ENCODE data around the gene EIF5A.
A peak's percentile ranks its signal among the peaks of the same experiment; 100 is the strongest.

Gene EIF5A

DNA sequence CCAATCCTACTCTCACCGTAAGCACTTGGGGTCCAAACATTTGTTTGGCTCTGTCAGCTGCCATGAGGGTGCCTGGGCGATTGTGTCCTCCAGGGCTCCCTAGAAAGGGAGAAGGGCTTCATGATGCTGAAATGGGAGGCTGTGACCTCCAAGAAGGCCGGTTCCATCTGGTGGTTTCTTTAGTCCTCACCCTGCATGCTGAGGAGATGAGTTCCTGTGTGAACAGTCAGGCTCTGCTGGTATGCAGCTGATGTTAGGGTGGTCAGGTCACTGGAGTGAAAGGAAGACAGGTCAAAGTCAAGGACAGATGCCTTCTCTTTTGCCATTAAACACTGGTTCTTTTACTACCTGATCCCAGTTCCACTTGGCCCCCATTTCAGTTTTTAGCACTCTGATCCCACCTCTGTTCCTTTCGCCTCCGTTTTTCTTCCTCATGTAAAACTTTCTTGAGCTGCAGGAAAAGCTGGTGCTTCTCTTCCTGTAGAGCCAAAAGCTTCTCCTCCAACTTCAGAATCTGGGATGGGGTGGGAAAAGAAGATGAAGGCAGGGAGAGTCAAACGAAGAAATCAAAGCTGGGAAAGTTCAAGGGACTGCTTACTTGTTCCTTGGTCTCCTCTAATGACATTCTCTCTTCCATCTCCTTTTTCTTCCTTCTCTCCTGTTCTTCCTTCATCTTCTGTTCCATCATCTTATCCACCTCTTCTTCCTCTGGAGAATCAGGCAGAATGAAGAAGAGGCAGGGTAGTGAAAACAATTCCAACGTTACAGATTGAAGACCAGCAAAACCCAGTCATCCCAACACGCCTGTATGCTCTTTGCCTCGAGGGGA is 6.7 kb downstream of the EIF5A start:
- no peak for DNase-seq

DNA sequence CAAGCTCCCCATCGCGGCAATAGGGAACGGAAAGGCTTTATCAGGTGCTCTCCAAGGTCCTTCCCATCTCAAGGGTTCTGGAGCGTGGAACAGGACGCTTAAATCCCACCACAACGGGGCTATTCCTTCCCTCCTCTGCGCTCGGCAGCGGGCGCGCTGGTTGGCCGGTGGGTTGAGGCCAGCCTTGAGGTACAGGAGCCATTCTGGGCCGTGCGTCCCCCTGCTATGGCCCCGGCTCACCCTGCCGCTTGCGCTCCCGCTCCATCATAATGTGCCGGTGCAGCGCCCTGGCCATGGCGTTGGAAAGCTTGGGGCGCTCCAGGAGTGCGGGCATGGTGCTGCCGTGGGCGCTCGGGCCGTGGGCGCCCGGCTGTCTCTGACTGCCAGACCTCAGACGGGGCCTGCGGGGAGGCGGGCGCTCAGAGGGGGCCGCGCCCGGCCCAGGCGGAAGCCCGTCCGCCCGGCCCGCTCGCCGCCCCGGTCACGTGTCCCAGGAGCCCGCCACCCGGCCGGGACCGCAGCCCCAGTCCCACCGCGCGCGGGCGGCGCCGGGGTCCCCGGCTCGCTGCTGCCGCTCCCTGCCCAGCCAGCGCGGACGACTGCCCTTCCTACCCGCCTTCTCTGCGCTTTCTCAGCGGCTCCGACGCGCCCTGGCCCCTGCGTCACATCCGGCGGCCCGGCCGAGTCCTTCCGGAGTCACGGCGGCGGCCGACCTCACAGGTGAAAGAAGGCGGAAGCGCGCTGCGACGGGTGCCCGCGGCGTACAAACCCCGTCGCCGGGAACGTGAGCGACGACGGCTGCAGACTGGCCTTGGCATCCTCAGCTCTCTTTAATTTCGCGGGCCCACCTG is 7.5 kb downstream of the EIF5A start, which contains the start of gene GPS2:
Gene GPS2, minus strand, starts transcription at position 642 of the 851 bp plus-strand sequence. Its CDS starts 308 bp downstream, at position 334.
- peak; percentile 91 for DNase-seq

DNA sequence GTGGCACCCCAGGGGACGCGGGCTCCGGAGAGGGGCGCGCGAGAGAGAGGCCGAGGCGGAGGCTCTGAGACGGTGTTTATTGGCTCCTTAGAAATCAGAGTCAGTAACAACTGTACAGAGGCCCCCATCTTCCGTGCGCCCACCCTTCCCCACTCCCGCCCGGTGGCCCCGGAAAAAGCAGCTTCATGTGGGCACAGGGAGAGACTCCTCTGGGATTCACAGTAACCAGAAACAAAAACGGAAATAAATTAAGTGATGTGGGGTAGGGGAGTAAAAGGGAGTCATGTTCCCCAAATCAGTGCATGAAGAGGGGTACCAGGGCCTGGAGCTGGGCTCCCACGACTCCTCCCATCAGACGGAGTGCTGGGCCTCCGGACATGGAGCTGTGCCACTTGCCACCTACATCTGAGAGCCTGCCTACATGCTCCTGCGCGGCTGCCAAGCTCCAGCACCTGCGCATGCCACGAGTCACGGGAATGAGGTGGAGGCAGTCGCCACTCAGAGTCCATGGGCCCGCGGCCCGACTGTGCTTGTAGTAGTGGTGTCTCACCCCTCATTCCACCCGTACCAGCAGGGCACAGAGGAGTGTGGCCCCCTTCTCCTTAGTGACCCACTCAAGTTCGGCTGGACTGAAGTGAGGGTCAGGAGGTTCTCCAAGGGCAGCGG is 8.3 kb downstream of the EIF5A start:
- DNase-seq: no peak

DNA sequence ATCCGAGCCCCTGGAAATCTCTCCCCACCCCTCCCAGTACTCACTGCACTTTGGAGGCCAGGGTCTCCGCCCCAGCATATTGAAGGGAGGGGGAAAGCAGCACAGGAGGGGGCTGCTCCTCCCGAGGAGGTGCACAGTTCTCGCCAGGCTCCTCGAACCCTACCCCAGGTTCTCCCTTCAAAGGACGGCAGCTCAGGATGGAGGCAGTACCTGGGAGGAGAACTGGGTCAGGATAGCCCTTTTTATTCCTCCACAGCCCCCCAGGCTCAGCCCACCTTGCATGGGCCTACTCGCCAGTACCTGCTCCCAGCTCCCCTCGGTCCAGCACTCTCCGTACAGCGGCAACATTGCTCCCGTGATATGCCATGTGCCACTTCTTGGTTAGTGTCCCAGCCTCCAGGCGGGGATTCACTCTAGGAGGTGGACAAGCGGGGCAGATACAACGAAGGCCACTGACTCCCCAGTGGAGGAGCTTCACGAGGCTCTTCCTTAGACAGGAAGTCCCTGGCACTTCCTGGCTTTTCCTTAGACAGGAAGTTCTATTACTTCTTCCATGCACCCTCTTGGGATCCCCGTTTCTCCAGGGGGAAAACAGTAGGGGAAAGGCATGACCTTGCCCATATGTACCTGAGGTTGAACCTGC is 9.9 kb downstream of the EIF5A start:
- no peak for DNase-seq

DNA sequence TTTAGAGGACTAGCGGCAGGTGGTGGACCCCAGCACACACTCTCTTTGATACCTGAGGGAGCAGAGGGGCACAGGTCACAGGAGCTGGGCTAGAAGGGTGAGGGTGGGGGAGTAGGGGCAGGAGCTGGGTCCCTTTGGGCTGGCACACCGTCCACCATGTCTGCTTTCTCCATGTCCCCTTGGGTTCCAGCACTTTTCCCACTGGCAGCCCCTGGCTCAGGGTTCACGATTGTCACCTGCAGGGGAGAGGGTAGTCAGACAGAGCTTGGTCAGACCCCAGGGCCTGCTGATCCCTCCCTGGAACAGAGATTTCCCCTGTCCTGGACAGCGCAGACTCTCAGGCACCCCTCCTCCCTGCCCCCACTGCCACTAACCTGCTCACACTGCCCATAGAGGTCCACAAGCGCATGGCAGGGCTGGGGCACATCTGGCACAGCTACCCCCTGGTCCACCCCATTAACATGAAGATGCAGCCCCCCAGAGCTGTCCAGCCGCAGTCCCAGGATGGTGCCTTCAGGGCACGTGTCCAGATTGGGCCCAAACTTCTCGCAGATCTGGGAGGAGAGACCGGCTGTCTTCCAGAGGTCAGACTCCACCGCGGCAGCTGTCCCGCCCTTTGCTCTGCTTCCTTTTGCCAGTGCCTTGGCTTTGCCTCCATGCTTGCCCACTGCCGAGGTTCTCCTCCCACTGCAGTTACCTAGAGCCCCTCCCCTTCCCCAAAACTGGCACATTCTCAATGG is 10.9 kb downstream of the EIF5A start:
- DNase-seq: no peak

- DNase-seq: no peak
Observed at GRCh38 chr17:7321466-7321865, 14.0 kb downstream of the EIF5A start.

DNA sequence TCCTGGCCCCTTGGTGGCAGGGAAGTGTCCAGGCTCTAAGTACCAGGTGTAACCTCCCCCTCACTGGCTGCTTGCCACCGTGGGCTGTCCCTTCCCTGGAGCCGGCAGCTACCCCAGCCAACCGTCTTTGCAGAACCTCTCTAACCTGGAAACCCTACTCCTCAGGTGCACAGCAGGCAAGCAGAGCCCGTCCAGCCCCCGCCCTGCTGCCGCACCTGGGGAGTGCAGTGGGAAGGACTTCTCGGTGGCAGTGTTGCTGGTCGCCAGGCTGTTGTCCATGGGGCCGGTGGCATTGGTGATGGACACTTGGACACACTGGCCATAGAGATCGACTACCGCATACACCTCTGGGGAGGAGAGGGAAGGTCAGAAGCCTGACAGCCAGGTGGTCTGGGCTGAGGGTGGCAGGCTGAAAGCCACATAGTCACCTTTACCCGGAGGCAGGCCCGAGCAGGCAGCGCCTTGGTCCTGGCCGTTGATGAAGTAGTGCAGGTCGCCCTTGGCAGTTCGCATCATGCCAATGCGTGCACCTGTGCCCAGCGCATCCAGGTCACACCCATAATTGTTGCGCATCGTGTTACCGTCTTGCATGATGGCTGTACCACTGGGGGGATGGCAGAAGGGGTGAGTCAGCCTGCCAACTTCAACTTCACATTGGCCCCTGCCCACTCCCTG is 15.2 kb downstream of the EIF5A start:
- DNase-seq: no peak

GRCh38 chr17:7323731-7324437 is 16.5 kb downstream of the EIF5A start:
- DNase-seq: peak; percentile 50

DNA sequence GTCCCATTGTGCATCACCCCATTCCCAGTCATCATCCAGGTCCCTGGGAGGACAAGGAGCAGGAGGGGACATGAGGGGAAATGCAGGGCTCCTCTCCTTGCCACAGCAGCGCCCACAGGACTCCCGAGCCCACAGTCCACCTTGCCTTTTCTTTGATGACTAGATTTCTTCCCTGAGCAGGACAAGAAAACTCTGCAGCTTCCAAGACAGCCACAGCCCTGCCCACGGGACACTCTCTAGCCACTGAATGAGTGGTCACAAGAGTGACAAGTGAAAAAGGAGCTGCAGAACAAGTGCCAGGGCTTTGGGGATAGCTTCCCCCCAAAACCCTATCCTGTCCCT is 17.0 kb downstream of the EIF5A start:
- no peak for DNase-seq

DNA sequence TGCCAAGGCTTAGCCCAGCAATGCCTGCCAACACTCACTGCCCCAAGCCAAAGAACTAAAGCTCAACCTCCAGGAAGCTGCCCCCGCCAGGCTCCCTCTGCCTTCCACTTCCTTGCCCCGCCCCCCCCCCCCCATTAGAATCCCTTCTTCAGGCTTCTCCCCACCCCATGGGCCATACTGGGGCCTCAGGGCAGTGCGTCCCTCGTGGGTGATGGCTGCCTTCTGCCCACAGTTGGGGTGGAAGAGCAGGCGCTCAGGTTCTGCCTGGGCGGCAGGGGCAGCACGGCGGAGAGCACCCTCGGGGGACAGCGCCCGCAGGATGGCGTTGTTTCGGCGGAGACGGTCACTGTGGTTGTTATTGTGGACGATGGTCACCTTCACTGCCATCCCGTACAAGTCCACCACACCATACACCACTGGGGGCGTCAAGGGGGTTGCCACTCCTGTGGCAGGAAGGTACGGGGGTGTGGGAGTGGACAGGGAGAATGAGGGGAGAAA is 17.7 kb downstream of the EIF5A start:
- no peak for DNase-seq

GRCh38 chr17:7326186-7326585 is 18.8 kb downstream of the EIF5A start:
- DNase-seq: no peak

DNA sequence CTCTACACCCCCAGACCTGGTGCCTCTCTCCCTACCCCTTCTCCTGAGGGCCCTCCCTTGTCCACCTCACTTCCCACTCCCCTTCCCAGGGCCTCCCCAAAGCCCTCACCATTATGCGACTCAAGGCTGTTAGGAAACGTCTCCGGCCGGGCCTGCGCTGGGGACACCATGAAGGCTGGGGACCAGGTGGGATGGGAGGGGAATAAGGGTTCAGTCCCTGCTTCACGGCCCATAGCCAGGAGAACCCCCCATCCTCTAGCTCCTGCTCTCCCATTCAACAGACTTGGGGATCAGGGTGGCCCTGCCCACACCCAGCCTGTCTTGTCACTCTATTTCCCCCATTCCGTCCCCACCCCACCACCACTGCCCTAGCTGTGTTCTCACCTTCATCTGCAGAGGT is 19.6 kb downstream of the EIF5A start:
- no peak for DNase-seq

- no peak for DNase-seq
Observed at GRCh38 chr17:7327501-7327900, 20.1 kb downstream of the EIF5A start.

GRCh38 chr17:7328009-7328408 is 20.6 kb downstream of the EIF5A start:
- no peak for DNase-seq

GRCh38 chr17:7328840-7329373 is 21.5 kb downstream of the EIF5A start, which contains the start of gene NEURL4:
NEURL4 (minus strand) TSS chr17:7329335; CDS start chr17:7329312, 23 bp downstream.
- peak; percentile 22 for DNase-seq

- peak; percentile 97 for DNase-seq
Observed at GRCh38 chr17:7329374-7329996, 22.1 kb downstream of the EIF5A start.

DNA sequence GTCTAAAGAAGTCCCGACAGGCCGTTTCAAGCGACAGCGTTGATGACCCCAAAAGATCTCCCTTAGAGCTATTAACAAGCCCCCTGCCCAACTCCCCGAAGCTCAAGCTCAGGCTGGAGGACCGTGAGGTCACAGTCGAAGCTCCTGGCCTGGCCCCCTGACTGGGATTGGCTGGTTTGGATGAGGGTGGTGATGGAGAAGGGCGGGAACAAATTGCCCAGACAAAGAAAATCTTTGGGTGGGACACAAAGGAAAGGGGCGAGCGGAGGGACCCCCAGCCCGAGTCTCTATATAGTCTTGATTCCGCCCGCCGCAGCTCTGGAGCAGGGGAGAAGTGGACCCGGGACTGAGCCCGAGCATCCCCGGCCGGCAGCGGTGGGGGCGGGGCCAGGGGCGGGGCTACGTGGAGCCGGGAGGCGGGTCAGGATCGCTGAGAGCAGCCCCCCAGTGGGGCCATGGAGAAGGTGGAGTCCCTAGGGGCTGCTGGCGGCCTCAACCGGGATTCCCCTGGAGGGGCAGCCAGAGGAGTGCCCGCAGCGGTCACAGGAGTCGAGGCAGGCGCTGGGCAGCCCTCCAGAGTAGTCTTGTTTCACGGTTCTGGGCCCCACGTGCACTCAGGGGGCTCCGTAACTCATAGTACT is 22.7 kb downstream of the EIF5A start:
- DNase-seq: peak; percentile 79

GRCh38 chr17:7330638-7331015 is 23.2 kb downstream of the EIF5A start:
- DNase-seq: no peak

DNA sequence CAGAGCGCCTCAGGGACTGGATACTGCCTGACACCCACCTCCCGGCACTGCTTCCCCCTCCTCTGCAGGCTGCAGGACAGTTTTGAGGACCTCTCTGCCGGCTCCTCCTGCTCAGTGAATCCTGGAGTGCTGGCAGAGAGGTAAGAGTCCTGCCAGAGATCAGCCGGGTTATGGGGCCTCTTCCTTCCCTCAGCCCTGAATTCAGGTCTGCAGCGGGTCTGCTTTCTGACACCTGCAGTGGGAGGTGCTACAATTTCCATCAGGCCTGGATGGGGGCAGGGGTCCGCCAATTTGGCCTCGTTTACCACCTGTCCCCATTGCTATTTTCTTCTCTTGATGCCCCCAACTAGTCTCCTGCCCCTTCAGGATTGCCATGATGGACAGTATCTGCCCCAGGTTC is 24.7 kb downstream of the EIF5A start:
- no peak for DNase-seq
